Stomach (tissue), 9 donors: ENCODE data around the gene ARHGEF10L. TPM values are rescaled to one million over a fixed set of nuclear protein-coding genes. Genes with fewer than 3 reads are reported as not detected.

Source experiments
- DNase-seq, 2 donors: peaks; one replicate each; pipeline versions ENCODE4 v3.0.0 to v3.0.0-alpha.2; 2013 to 2019
- H3K27ac ChIP-seq, 5 donors: fragments of 200-600 bp in 4 of 5; sonication (generic) in 4 of 5; one replicate each; pipeline ENCODE4 v1.5.1; 2013 to 2019; ENCODE audit warnings: mild to moderate bottlenecking in 1 of 5, moderate library complexity in 1 of 5
- H3K27me3 ChIP-seq, 3 donors: fragments of 200-600 bp; sonication (generic); one replicate each; pipeline ENCODE4 v1.5.1; 2017 to 2019; ENCODE audit warnings: mixed run types in 1 of 3
- H3K36me3 ChIP-seq, 4 donors: fragments of 200-600 bp; sonication (generic); 1 replicate in 3 of 4; 2 replicates in 1 of 4; pipeline ENCODE4 v1.5.1; 2016 to 2019
- H3K4me1 ChIP-seq, 4 donors: fragments of 200-600 bp; sonication (generic); one replicate each; pipeline ENCODE4 v1.5.1; 2016 to 2019
- H3K4me3 ChIP-seq, 4 donors: fragments of 200-600 bp; sonication (generic) in 3 of 4; one replicate each; pipeline ENCODE4 v1.5.1; 2016 to 2019; ENCODE audit warnings: mild to moderate bottlenecking in 1 of 4
- H3K9me3 ChIP-seq, 4 donors: fragments of 200-600 bp; sonication (generic); one replicate each; pipeline ENCODE4 v1.5.1; 2016 to 2019
- EP300 ChIP-seq: sonication (generic); formaldehyde crosslinking; IDR thresholded peaks from one replicate; pipeline ENCODE4 v1.6.1; 2017; ENCODE audit warnings: antibody characterized with exemption
- POLR2A ChIP-seq, 4 donors: fragments of 450-650 bp; IDR thresholded peaks; one replicate each; pipeline ENCODE4 v1.6.1; 2016; ENCODE audit warnings: antibody characterized with exemption in 4 of 4, control low read depth in 2 of 4, mild to moderate bottlenecking in 1 of 4, moderate library complexity in 1 of 4
- POLR2AphosphoS5 ChIP-seq, 3 donors: sonication (generic); formaldehyde crosslinking; IDR thresholded peaks; one replicate each; pipeline ENCODE4 v1.6.1; 2016; ENCODE audit warnings: antibody characterized with exemption in 3 of 3
- WGBS, 5 donors: extraction: QIAGEN DNeasy Blood & Tissue Kit in 3 of 5; methylation state at CpG; one replicate each; pipeline versions ENCODE4 v1.1.5 to v1.1.7; 2013 to 2018; 5-methylcytosine and 5-hydroxymethylcytosine counted together
- intact Hi-C: fragments of 100-400 bp; cut with DNase I; formaldehyde crosslinking; loops from one replicate; pipeline ENCODE4 v1.15.1; 2023; ENCODE audit warnings: low total_unique reads
- polyA plus RNA-seq, 3 donors: library from polyadenylated mRNA; stranded (reverse); fragments of 200-250 nt; gene quantifications; one replicate each; pipeline ENCODE4 v1.2.3, GENCODE V29; 2013
- total RNA-seq, 5 donors: library from RNA; depleted of rRNA; stranded (reverse); fragments of >200 nt; gene quantifications; one replicate each; pipeline versions ENCODE4 v1.1.0 to v1.2.3, GENCODE V29; 2014 to 2016
- TF ChIP-seq, protein P1 (sequence below), 7 experiments: fragments of 450-650 bp in 4 of 7; fragments of 200-600 bp in 3 of 7; sonication (generic) in 3 of 7; IDR thresholded peaks; one replicate each; pipeline ENCODE4 v1.5.1; 2016 to 2019; ENCODE audit warnings: antibody characterized with exemption in 7 of 7, control low read depth in 2 of 7, mild to moderate bottlenecking in 1 of 7
- donor health status: healthy with polysubstance abuse.
- donor health status: Bipolar disorder and iron deficiency.
- donor health status: healthy.

Gene ARHGEF10L
- total and polyA plus RNA-seq, 8 donors = 15.4 to 329 (median 45.0) TPM

DNA sequence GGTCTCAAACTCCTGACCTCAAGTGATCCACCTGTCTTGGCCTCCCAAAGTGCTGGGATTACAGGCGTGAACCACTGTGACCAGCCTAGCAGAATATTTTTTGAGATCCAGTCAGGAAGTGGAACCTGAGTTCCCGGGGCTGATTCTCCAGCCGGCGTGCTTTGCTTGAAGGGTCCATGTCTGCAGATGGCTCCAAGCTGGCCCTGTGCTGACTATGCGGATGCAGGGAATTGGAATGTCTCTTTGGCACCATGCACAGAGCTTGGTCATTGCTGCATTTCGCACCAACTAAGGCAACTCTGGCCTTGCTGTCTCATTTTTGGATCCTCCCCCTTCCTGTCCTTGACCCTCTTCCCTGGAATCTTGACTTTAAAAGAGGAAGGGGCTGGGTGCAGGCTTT is 28.1 kb downstream of the ARHGEF10L start:
- Histone ChIP-seq H3K27ac (peak overlapping the region; percentile 21 to 95 (median 91)), H3K36me3 (no peaks in the 10 kb centered on the region), H3K4me3 (no peak overlapping the region), H3K9me3 (no peaks in the 10 kb centered on the region), H3K4me1 (peaks cover 75 to 100% (median 87%) of the 10 kb centered on the region in 4 donors), H3K27me3 (no peaks in the 10 kb centered on the region)
- intact Hi-C loops = no loop called here
- WGBS, 5 donors = 49 to 82% (median 71%) methylated on average over 6 of the region's 6 CpGs
- TF ChIP-seq POLR2A (IDR thresholded peaks at IDR 0.05) (no peak), POLR2AphosphoS5 (IDR thresholded peaks at IDR 0.05) (peak; percentile 36 to 67 (median 56))
- DNase-seq = peak in 1 of 2 donors; percentile 71

DNA sequence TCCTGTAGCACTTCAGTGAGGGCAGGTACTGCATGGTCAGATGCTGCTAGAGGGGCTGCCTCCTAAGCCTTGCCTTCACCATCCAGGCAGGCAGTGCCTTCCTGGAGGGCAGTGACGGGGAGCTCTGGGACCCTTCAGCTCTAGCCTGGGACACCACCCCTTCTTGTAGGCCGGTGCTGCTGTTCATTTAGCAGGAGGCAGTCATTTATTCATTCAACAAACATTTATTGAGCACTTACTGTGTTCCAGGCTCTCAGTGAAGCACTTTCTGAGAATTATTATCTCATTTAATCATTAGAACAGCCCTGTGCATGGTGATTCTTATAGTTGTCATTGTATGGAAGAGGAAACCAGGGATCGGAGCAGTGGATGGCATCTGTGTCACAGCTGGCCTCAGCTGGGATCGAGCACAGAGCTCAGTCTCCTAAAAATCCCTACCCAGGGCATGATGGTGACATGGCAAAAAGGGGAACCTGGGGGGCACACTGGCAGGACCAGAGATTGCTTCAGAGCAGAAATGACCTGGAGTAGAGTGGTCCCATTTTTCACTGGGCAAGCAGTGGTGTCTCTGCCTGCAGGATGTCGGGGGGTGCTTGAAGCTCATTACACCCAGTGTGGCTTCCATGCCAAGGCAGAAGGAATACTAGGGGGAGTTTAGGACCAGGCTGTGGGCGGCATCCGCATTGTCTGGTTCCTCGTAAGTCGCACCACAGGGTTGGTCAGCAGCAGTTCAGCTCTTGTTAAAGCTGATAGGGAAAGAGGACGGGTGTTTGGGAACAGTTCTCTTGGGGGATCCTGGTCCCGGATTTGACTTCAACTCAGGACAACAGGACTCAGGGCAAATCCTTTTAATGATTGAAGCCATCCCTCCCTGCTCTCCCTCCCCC is 28.8 kb downstream of the ARHGEF10L start:
- DNase-seq = no peak
- Histone ChIP-seq H3K4me1 (peaks cover 70 to 100% (median 87%) of the 10 kb centered on the region in 4 donors), H3K36me3 (no peaks in the 10 kb centered on the region), H3K9me3 (no peaks in the 10 kb centered on the region), H3K27me3 (no peaks in the 10 kb centered on the region), H3K27ac (peak overlapping the region; percentile 83 to 95 (median 91)), H3K4me3 (no peak overlapping the region)
- no peak for TF ChIP-seq EP300
- 86 to 92% (median 91%) methylated on average over 11 of the region's 11 CpGs for WGBS, 5 donors
- intact Hi-C loops = no loop called here

DNA sequence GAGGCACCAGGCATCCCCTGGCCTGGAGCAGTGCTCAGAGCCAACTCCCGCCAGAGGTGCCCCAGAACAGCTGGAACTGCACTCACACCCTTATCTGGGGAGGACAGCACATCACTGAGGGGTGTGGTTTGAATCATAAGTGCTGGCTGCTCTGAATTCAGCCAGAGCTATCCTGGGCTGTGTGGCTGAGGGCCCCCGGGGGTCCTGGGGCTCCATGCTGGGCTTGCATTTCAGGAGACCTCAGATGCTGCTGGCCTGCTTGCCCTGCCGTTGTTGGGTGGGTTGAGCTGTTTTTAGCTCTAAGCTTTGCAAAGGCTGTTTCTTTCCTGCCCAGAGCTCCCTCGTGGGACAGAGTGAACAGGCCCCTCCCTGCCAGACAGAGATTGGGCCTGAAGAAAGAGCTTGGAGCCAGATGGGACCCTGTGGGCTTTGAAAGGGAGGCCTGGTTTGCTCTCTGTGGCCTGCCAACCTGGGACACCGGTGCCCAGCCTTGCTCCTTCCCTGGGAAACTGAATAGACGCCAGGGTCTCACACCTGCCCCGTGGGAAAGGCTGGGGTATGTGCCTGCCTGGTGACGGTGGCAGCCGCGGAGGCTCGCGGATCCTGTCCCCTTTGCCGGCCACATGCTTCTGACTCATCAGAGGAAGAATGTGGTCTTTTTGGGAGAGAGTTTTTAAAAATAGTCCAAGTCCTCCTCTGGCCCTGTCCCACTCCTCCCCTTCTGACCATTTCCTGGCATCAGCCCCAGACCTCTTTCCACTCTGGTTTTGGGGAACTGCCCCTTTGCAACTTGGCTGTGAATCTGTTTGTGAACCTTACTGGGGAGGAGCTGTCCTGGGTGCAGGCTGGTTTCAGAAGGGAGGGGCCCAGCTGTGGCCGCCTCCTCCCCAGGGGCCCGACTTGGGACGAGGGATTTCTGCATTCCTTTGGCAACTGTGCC is 30.0 kb downstream of the ARHGEF10L start:
- Histone ChIP-seq H3K27ac (peak overlapping the region; percentile 83 to 95 (median 91)), H3K4me1 (peaks cover 68 to 100% (median 87%) of the 10 kb centered on the region in 4 donors), H3K4me3 (no peak overlapping the region), H3K9me3 (no peaks in the 10 kb centered on the region), H3K36me3 (no peaks in the 10 kb centered on the region), H3K27me3 (no peaks in the 10 kb centered on the region)
- intact Hi-C loops = no loop called here
- TF ChIP-seq, protein P1, sequence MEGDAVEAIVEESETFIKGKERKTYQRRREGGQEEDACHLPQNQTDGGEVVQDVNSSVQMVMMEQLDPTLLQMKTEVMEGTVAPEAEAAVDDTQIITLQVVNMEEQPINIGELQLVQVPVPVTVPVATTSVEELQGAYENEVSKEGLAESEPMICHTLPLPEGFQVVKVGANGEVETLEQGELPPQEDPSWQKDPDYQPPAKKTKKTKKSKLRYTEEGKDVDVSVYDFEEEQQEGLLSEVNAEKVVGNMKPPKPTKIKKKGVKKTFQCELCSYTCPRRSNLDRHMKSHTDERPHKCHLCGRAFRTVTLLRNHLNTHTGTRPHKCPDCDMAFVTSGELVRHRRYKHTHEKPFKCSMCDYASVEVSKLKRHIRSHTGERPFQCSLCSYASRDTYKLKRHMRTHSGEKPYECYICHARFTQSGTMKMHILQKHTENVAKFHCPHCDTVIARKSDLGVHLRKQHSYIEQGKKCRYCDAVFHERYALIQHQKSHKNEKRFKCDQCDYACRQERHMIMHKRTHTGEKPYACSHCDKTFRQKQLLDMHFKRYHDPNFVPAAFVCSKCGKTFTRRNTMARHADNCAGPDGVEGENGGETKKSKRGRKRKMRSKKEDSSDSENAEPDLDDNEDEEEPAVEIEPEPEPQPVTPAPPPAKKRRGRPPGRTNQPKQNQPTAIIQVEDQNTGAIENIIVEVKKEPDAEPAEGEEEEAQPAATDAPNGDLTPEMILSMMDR (IDR thresholded peaks at IDR 0.05) = no peak
- TF ChIP-seq POLR2AphosphoS5 (IDR thresholded peaks at IDR 0.05) = peak; percentile 55 to 84 (median 60)
- TF ChIP-seq EP300 = no peak
- 16 to 22% (median 19%) methylated on average over 14 to 16 of the region's 16 CpGs for WGBS, 5 donors
- peak; percentile 70 to 88 for DNase-seq

DNA sequence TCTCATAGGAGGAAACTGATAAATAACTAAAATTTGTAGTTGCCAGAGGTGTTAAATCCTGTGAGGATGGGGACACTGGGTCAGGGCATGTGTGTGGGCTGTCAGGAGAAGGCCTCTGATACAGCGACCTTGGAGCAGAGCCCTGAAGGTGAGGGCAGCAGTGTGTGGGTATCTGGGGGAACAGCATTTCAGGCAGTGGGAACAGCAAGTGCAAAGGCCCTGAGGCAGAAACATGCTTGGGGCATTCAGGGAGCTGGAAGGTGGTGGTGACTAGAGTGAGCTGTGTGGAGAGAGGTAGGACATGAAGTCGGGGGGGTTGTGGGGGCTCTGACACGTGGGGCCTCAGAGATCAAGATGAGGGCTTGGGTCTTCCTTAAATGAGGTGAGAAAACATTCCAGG is 30.7 kb downstream of the ARHGEF10L start:
- no peaks in the 10 kb centered on the region for H3K9me3 ChIP-seq
- no peak overlapping the region for H3K4me3 ChIP-seq
- TF ChIP-seq POLR2AphosphoS5 (IDR thresholded peaks at IDR 0.05) = no peak
- TF ChIP-seq EP300 = no peak
- no peak for TF ChIP-seq POLR2A (IDR thresholded peaks at IDR 0.05)
- TF ChIP-seq, protein P1 (IDR thresholded peaks at IDR 0.05) = no peak
- intact Hi-C loops = no loop called here
- H3K27me3 ChIP-seq = no peaks in the 10 kb centered on the region
- no peaks in the 10 kb centered on the region for H3K36me3 ChIP-seq
- DNase-seq = no peak
- peak overlapping the region; percentile 83 to 95 (median 91) for H3K27ac ChIP-seq
- whole genome bisulfite sequencing, 5 donors = 85 to 96% (median 89%) methylated on average over 3 of the region's 3 CpGs
- peaks cover 68 to 100% (median 86%) of the 10 kb centered on the region in 4 donors for H3K4me1 ChIP-seq
